Measurements from ENCODE around the gene CHCHD6.

The CHCHD6 gene

GRCh38 chr3:126854666-126855065 is 150.6 kb downstream of the CHCHD6 start:
- DNase-seq (ENCODE audit: low spot score): no peak

GRCh38 chr3:126855374-126855773 is 151.3 kb downstream of the CHCHD6 start:
- no peak for TF ChIP-seq CTCF (IDR thresholded peaks at IDR 0.05; ENCODE audit: extremely low read depth, insufficient read depth, missing control alignments)
- no peak for DNase-seq (ENCODE audit: low spot score)
- in situ Hi-C loops (cut with MboI; ENCODE audit: low pct_unique_long_range_greater_than_20kb, low sequenced_read_pairs, unreplicated experiment): no loop called here

More at GRCh38 chr3:126854666-126855065, 150.6 kb downstream of the CHCHD6 start:
- TF ChIP-seq CTCF (IDR thresholded peaks at IDR 0.05; ENCODE audit: extremely low read depth, insufficient read depth, missing control alignments): no peak
- in situ Hi-C loops (cut with MboI; ENCODE audit: low pct_unique_long_range_greater_than_20kb, low sequenced_read_pairs, unreplicated experiment): no loop called here

- no peak for DNase-seq (ENCODE audit: low spot score)
- TF ChIP-seq CTCF (IDR thresholded peaks at IDR 0.05; ENCODE audit: extremely low read depth, insufficient read depth, missing control alignments): no peak
- in situ Hi-C loops (cut with MboI; ENCODE audit: low pct_unique_long_range_greater_than_20kb, low sequenced_read_pairs, unreplicated experiment): no loop called here
Observed at GRCh38 chr3:126857928-126858327, 153.9 kb downstream of the CHCHD6 start.

GRCh38 chr3:126858401-126858800 is 154.4 kb downstream of the CHCHD6 start:
- TF ChIP-seq CTCF (IDR thresholded peaks at IDR 0.05; ENCODE audit: extremely low read depth, insufficient read depth, missing control alignments): no peak
- DNase-seq (ENCODE audit: low spot score): no peak
- in situ Hi-C loops (cut with MboI; ENCODE audit: low pct_unique_long_range_greater_than_20kb, low sequenced_read_pairs, unreplicated experiment): no loop called here

GRCh38 chr3:126858887-126859286 is 154.8 kb downstream of the CHCHD6 start:
- no peak for DNase-seq (ENCODE audit: low spot score)
- no peak for TF ChIP-seq CTCF (IDR thresholded peaks at IDR 0.05; ENCODE audit: extremely low read depth, insufficient read depth, missing control alignments)
- in situ Hi-C loops (cut with MboI; ENCODE audit: low pct_unique_long_range_greater_than_20kb, low sequenced_read_pairs, unreplicated experiment): no loop called here

GRCh38 chr3:126859415-126860246 is 155.6 kb downstream of the CHCHD6 start:
- DNase-seq (ENCODE audit: low spot score): no peak
- no peak for TF ChIP-seq CTCF (IDR thresholded peaks at IDR 0.05; ENCODE audit: extremely low read depth, insufficient read depth, missing control alignments)
- in situ Hi-C loops (cut with MboI; ENCODE audit: low pct_unique_long_range_greater_than_20kb, low sequenced_read_pairs, unreplicated experiment): no loop called here
